ENCODE results near the gene ANHX. TPM values are rescaled to one million over a fixed set of nuclear protein-coding genes. Genes with fewer than 3 reads are reported as not detected.

The ANHX gene
- total and polyA plus RNA-seq, 2 of the 8 experiments (the other 6 are each of a cell fraction or from before 2014, with no cell fraction given), result not detected

GRCh38 chr12:133172491-133172890 lies 63.2 kb downstream of the ANHX start:
- no peak overlapping the region for H3K4ac ChIP-seq (replicated peaks; ENCODE audit: insufficient read length, low read depth, low read length)
- no peak overlapping the region for H2AFZ ChIP-seq (ENCODE audit: low read length)
- H3K4me2 ChIP-seq (ENCODE audit: insufficient read depth in 1 of 2, low read depth in 2 of 2, low read length in 2 of 2), result no peak overlapping the region
- no peaks in the 10 kb centered on the region for H4K20me1 ChIP-seq (replicated peaks in 1 of 2; ENCODE audit: control insufficient read depth in 1 of 2, insufficient read depth in 2 of 2, low read length in 2 of 2)
- WGBS, 2 experiments (ENCODE audit: extremely low coverage in 1 of 2, insufficient coverage in 1 of 2, insufficient read length in 1 of 2, insufficient replicate concordance in 2 of 2, low coverage in 1 of 2, low lambda C conversion rate in 2 of 2, missing lambda C conversion rate in 1 of 2), result 90% methylated on average over 1 of the region's 1 CpG; no CpG with 5 or more reads in 1 of the 2 experiments
- no peak overlapping the region for H3K9ac ChIP-seq (replicated peaks in 1 of 4; ENCODE audit: extremely low read depth in 1 of 4, low read depth in 3 of 4, low read length in 3 of 4)
- H2BK12ac ChIP-seq (ENCODE audit: low read depth, low read length), result no peak overlapping the region
- no peak overlapping the region for H2BK20ac ChIP-seq (ENCODE audit: low read length)
- POLR2A ChIA-PET (ENCODE audit: partially characterized antibody), result no interaction called here
- no peak overlapping the region for H2AK5ac ChIP-seq (ENCODE audit: low read depth, low read length)
- no peak overlapping the region for H3K18ac ChIP-seq (ENCODE audit: extremely low read depth, low read length)
- no peak overlapping the region for H4K91ac ChIP-seq (replicated peaks; ENCODE audit: insufficient read length, low read length)
- no peak overlapping the region for H2BK15ac ChIP-seq (ENCODE audit: low read length)
- H3K23ac ChIP-seq (ENCODE audit: insufficient read length), result no peak overlapping the region
- CTCF ChIA-PET (ENCODE audit: partially characterized antibody), result interaction anchor here (0.5 to 1.2 kb wide), 2 partner anchors 9 to 69 kb away, joined by 3 to 7 read pairs; partner anchors contain the start of gene ZNF268
- peaks cover 53 to 71% of the 10 kb centered on the region in 2 experiments for H3K9me3 ChIP-seq (ENCODE audit: insufficient read depth in 2 of 2, low read depth in 1 of 2, low read length in 1 of 2)
- no peak overlapping the region for H4K5ac ChIP-seq (ENCODE audit: insufficient read length, low read depth, low read length)
- H3K14ac ChIP-seq (ENCODE audit: insufficient read length), result no peak overlapping the region
- H3K56ac ChIP-seq (replicated peaks; ENCODE audit: insufficient read length, low read depth, low read length), result no peak overlapping the region
- no peak overlapping the region for H2BK120ac ChIP-seq (replicated peaks; ENCODE audit: low read depth, low read length)
- H3K27ac ChIP-seq (ENCODE audit: low read depth, low read length), result no peak overlapping the region
- DNase-seq (ENCODE audit: low read depth in 1 of 2, low spot score in 2 of 2), result no peak
- no peaks in the 10 kb centered on the region for H3K79me1 ChIP-seq (ENCODE audit: low read depth, low read length)
- peaks cover 0 to 1% (median 0%) of the 10 kb centered on the region in 4 experiments; a peak in 1 of 7 replicates for H3K27me3 ChIP-seq (replicated peaks in 1 of 4; ENCODE audit: control insufficient read depth in 3 of 4, extremely low read depth in 1 of 4, insufficient read depth in 3 of 4, low read length in 3 of 4)
- H3K36me3 ChIP-seq (ENCODE audit: control insufficient read depth in 2 of 4, insufficient read depth in 4 of 4, low read length in 3 of 4), result no peaks in the 10 kb centered on the region
- H3K4me1 ChIP-seq (replicated peaks in 1 of 4; ENCODE audit: control insufficient read depth in 3 of 4, insufficient read depth in 4 of 4, low read length in 3 of 4), result no peaks in the 10 kb centered on the region
- H4K8ac ChIP-seq (ENCODE audit: extremely low read depth, insufficient read depth, low read length), result no peak overlapping the region
- FAIRE-seq, result no peak
- no peaks in the 10 kb centered on the region for H3K79me2 ChIP-seq (ENCODE audit: control insufficient read depth in 1 of 2, insufficient read depth in 2 of 2, low read length in 2 of 2)
- H2BK5ac ChIP-seq (ENCODE audit: low read depth, low read length), result no peak overlapping the region
- H3K4me3 ChIP-seq (ENCODE audit: extremely low read depth in 1 of 4, insufficient read depth in 2 of 4, low read depth in 3 of 4, low read length in 4 of 4), result no peak overlapping the region
- no peaks in the 10 kb centered on the region for H3K23me2 ChIP-seq (ENCODE audit: low read depth, low read length)
- TF ChIP-seq SP2 (IDR thresholded peaks at IDR 0.05; ENCODE audit: low read length), result no peak
- TF ChIP-seq SIN3A (conservative IDR thresholded peaks at IDR 0.05 in 1 of 2, IDR thresholded peaks at IDR 0.05 in 1 of 2; ENCODE audit: low read depth in 1 of 2, low read length in 2 of 2), result no peak
- no peak for TF ChIP-seq RAD21 (IDR thresholded peaks at IDR 0.05 in 1 of 2, conservative IDR thresholded peaks at IDR 0.05 in 1 of 2; ENCODE audit: low read depth in 2 of 2, low read length in 2 of 2)
- no peak for TF ChIP-seq SUZ12 (IDR thresholded peaks at IDR 0.05; ENCODE audit: low read length)
- no peak for TF ChIP-seq TAF1 (IDR thresholded peaks at IDR 0.05; ENCODE audit: low read depth, low read length)
- no peak for TF ChIP-seq BRCA1 (IDR thresholded peaks at IDR 0.05; ENCODE audit: low read depth, low read length)
- no peak for TF ChIP-seq JUND (IDR thresholded peaks at IDR 0.05; ENCODE audit: low read length)
- no peak for TF ChIP-seq HDAC6 (IDR thresholded peaks at IDR 0.05; ENCODE audit: low read depth, low read length)
- no peak for TF ChIP-seq POLR2AphosphoS5 (IDR thresholded peaks at IDR 0.05; ENCODE audit: low read depth, low read length)
- no peak for TF ChIP-seq CREB1 (IDR thresholded peaks at IDR 0.05)
- no peak for TF ChIP-seq KDM4A (IDR thresholded peaks at IDR 0.05; ENCODE audit: low read depth, low read length, severe bottlenecking)
- no peak for TF ChIP-seq CTCF (IDR thresholded peaks at IDR 0.05; ENCODE audit: control extremely low read depth in 1 of 3, insufficient read depth in 1 of 3, low read depth in 1 of 3, low read length in 3 of 3)

All from H1 (cell line).